HepG2 (cell line): ENCODE results near the gene TUBB. TPM values are rescaled to one million over a fixed set of nuclear protein-coding genes. Genes with fewer than 3 reads are reported as not detected.
A peak's percentile ranks its signal among the peaks of the same experiment; 100 is the strongest.

Experiments used
- HDAC1 ChIP-seq: sonication (generic); formaldehyde crosslinking; IDR thresholded peaks from 2 replicates; pipeline ENCODE4 v1.5.1; 2020; ENCODE audit warnings: mild to moderate bottlenecking, missing genetic modification reagents
- HNF4A ChIP-seq: sonication (generic); formaldehyde crosslinking; IDR thresholded peaks from 2 replicates; pipeline ENCODE4 v1.4.0; 2020; ENCODE audit warnings: missing genetic modification reagents
- KAT8 ChIP-seq: IDR thresholded peaks from 2 replicates; pipeline ENCODE4 v1.6.1; 2016; ENCODE audit warnings: missing genetic modification reagents, missing compliant biosample characterization
- PHF5A ChIP-seq: IDR thresholded peaks from one replicate; pipeline ENCODE4 v1.6.1; 2018; ENCODE audit warnings: low read depth, missing genetic modification reagents; ENCODE audit not compliant: unreplicated experiment
- PITX1 ChIP-seq: sonication (generic); formaldehyde crosslinking; IDR thresholded peaks from 2 replicates; pipeline ENCODE4 v1.5.1; 2020; ENCODE audit warnings: mild to moderate bottlenecking, missing genetic modification reagents
- RBM22 ChIP-seq: fragments of 200-400 bp; formaldehyde crosslinking; optimal IDR thresholded peaks from 2 replicates; pipeline ENCODE3; 2017; ENCODE audit warnings: mild to moderate bottlenecking, low read length, moderate library complexity
- RXRB ChIP-seq: IDR thresholded peaks from 2 replicates; pipeline ENCODE4 v1.6.1; 2016; ENCODE audit warnings: borderline replicate concordance, missing genetic modification reagents, missing compliant biosample characterization
- SMC3 ChIP-seq: IDR thresholded peaks from 2 replicates; pipeline ENCODE4 v1.6.1; 2011; ENCODE audit warnings: low read length, improper control_type of control experiment
- TGIF2 ChIP-seq: IDR thresholded peaks from 2 replicates; pipeline ENCODE4 v1.6.1; 2016; ENCODE audit warnings: control low read depth, missing compliant biosample characterization
- XRCC5 ChIP-seq: fragments of 200-400 bp; formaldehyde crosslinking; optimal IDR thresholded peaks from 2 replicates; pipeline ENCODE3; 2017; ENCODE audit warnings: mild to moderate bottlenecking, low read length
- ZNF253 ChIP-seq: sonication (generic); formaldehyde crosslinking; IDR thresholded peaks from 2 replicates; pipeline ENCODE4 v1.8.0; 2022; ENCODE audit warnings: mild to moderate bottlenecking, missing genetic modification reagents, borderline replicate concordance
- ZNF33A ChIP-seq: sonication (generic); formaldehyde crosslinking; IDR thresholded peaks from 2 replicates; pipeline ENCODE4 v1.5.1; 2020; ENCODE audit warnings: missing genetic modification reagents, mild to moderate bottlenecking, moderate library complexity, borderline replicate concordance
- ZNF644 ChIP-seq: IDR thresholded peaks from 2 replicates; pipeline ENCODE4 v1.6.1; 2016; ENCODE audit warnings: low read depth
- ZNF652 ChIP-seq: IDR thresholded peaks from 2 replicates; pipeline ENCODE4 v1.6.1; 2016; ENCODE audit warnings: low read depth, borderline replicate concordance
- ZNF816 ChIP-seq: sonication (generic); formaldehyde crosslinking; IDR thresholded peaks from 2 replicates; pipeline ENCODE4 v1.8.0; 2022; ENCODE audit warnings: missing genetic modification reagents, mild to moderate bottlenecking, borderline replicate concordance
- polyA plus RNA-seq, 8 experiments: library from polyadenylated mRNA; depleted of rRNA in 3 of 8; stranded (reverse) in 7 of 8; unstranded in 1 of 8; fragments of >200 nt; fragmentation: Illumina TruSeq in 4 of 8; extraction: Trizol in 4 of 8; gene quantifications; 2 replicates each; pipeline versions ENCODE4 v1.2.1 to v1.2.3, GENCODE V29; 2011 to 2016; ENCODE audit warnings: low read depth in 4 of 8, missing spikeins in 1 of 8, mixed read lengths in 1 of 8; ENCODE audit not compliant: insufficient read depth in 1 of 8
- total RNA-seq, 5 experiments: library from RNA; depleted of rRNA; stranded (reverse); fragments of >200 nt; fragmentation: Illumina TruSeq; extraction: Trizol; gene quantifications; 2 replicates each; pipeline ENCODE4 v1.2.3, GENCODE V29; 2016; ENCODE audit warnings: low read depth in 1 of 5

TUBB gene
- total and polyA plus RNA-seq, 2 of the 13 experiments (the other 11 are each of a cell fraction or from before 2014, with no cell fraction given), result 911 to 1,163 TPM

- TF ChIP-seq KAT8 (peak; percentile 22; the same call in 1 of the 2 replicates), ZNF33A (CRISPR knock-in tag) (peak; percentile 48; the same call in 1 of the 2 replicates), SMC3 (peak; percentile 98), HDAC1 (CRISPR knock-in tag) (peak; percentile 46; the same call in 1 of the 2 replicates), PHF5A (CRISPR knock-in tag) (peak; percentile 52), HNF4A (CRISPR knock-in tag) (no peak), ZNF253 (CRISPR knock-in tag) (peak; percentile 60; the same call in 1 of the 2 replicates), PITX1 (CRISPR knock-in tag) (no peak), TGIF2 (peak; percentile 90), ZNF652 (no peak), XRCC5 (peak; percentile 65), ZNF816 (CRISPR knock-in tag) (no peak), RXRB (CRISPR knock-in tag) (peak; percentile 55), RBM22 (peak; percentile 40), ZNF644 (CRISPR knock-in tag) (0 out of 2 replicates have a peak, but pooled peaks have one; percentile 18)
- TF ChIP-seq, all 625 proteins: peak for 128
Measured at GRCh38 chr6:30722280-30723112, 2.3 kb downstream of the TUBB start (continued).
